HEK293T (cell line): ENCODE measurements around the gene AQP2.

Source experiments
- ELF4 ChIP-seq: fragments of 450-650 bp; IDR thresholded peaks from 2 replicates; pipeline ENCODE4 v1.6.1; 2017; ENCODE audit warnings: antibody characterized with exemption
- FOXA1 ChIP-seq: fragments of 450-650 bp; IDR thresholded peaks from 2 replicates; pipeline ENCODE4 v1.6.1; 2016; ENCODE audit warnings: mild to moderate bottlenecking
- LEF1 ChIP-seq: fragments of 450-650 bp; IDR thresholded peaks from 2 replicates; pipeline ENCODE4 v1.6.1; 2017; ENCODE audit warnings: mild to moderate bottlenecking, borderline replicate concordance
- SP1 ChIP-seq: fragments of 450-650 bp; IDR thresholded peaks from 2 replicates; pipeline ENCODE4 v1.6.1; 2017

DNA sequence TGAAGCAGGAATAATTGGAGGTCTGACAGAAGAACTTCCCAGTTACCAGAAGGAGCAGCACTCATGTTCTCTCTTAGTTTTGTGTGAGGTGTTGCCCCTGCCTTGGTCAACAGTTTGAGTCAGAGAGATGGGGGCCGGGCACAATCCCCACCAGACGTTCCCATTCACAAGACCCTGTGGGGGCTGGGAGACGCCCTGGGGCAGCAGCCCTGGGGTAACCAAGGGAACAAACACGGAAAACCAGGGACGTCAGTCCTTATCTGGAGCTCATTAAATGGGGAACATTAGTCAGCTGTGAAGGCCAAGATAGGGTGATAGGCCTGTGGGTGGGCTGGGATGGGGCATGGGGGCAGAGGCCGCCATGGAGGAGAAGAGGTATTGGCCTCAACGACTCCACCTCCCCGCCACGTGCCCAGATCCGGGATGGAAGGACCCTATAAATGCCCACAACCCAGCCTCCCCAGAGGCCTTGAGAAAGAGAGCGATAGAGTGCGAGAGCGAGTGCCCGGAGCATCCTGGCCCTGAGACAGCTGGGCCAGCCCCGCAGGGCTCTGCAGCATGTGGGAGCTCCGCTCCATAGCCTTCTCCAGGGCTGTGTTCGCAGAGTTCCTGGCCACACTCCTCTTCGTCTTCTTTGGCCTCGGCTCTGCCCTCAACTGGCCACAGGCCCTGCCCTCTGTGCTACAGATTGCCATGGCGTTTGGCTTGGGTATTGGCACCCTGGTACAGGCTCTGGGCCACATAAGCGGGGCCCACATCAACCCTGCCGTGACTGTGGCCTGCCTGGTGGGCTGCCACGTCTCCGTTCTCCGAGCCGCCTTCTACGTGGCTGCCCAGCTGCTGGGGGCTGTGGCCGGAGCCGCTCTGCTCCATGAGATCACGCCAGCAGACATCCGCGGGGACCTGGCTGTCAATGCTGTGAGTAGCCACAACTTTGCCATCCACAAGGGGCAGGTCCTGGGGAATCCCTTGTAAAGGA is at the start of gene AQP2:
- TF ChIP-seq FOXA1: no peak
- TF ChIP-seq SP1: no peak
- no peak for TF ChIP-seq ELF4
- no peak for TF ChIP-seq LEF1
